GM18858 (cell line): ENCODE data around the gene SAMD8.

ENCODE experiments used
- ATAC-seq: cut with Tn5 transposase; IDR thresholded peaks from one replicate; pipeline ENCODE4 v1.9.1; 2021; ENCODE audit not compliant: unreplicated experiment

SAMD8 gene

DNA sequence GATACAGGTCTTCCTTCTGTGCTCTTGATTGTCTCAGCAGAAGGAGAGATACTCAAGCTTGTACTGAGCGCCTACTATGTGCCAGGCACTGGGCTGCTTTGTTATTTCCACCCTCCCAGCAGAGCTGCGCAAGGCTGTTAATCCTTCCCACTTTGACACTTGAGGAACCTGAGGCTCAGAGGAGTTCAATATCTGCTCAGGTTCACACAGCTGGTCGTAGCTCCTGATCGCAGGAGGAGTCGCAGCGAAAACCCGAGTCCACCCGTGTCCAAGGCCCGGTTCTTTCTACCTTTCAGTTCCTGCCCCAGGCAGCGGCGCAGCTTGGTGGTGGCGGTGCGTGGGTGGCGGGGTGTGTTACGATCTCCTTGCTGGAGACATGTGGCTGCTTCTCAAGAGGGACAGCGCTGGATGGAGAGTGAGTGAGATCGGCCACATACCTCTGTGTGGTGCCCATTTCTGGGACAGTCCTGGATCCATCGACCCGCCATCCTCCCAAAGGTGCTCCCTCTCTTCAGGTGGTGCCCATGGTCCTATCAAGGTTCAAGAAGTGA lies 26.5 kb upstream of the SAMD8 start:
- ATAC-seq, result no peak

DNA sequence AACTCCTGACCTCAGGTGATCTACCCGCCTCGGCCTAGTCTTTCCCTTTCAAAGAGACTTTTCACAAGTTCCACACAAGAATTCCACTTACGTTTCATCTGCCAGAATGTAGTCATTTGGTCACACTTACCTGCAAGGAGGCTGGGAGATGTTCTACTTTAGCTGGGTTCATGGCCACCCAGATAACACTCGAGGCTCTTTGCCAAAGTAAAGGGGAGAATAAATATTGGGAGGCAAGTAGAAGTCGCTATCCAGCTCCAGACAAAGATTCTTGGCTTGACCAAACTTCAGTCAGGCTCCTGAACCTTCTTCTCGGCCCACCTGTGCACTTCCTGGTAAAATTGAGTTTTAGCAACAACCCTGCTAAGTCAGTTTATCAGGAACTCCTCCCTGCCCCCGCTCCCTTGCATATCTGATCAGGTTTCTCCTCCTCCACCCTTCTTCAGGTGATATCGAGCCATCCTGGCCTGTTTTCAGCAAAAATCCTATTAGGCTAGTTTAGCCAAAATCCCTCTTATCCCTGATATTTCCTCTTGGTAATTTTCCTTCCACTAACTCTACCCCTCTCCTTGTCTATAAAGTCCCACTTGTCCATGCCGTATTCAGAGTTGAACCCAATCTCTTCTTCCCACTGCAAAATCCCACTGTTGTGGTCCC lies 25.1 kb upstream of the SAMD8 start:
- no peak for ATAC-seq

DNA sequence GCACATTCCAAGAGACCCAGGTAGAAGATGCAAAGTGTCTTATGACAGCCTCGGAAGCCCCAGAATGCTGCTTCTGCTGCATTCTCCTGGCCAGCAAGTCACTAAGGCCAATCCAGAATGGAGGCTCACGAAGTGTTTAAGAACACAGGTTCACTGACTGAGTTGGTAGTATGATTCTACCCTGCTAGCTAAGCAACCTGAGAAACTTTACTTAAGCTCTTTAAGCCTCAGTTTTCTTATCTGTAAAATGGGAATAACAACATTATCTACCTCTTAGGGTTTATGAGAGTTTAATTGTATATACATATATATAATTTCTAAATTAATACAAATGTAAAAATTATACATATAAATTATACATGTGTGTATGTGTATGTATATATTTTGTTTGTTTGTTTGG lies 22.8 kb upstream of the SAMD8 start:
- no peak for ATAC-seq

DNA sequence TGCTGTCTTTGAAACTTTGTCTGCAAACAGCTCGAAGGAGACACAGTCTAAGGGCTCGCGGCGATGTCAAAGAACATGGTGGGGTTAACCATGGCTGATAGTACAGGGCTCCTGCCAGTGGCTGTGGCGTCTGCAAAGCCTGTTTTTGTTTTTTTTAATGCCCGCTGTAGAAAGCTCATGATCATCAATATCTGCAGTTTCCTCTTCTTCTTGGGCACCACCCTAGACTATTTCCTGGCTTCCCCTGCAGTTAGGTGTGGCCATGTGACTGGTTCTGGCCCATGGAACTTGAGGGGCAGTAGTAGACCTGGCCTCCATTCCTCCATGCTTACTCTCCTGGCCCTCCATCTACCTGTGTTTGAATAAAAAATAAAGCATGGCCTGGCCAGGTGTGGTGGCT lies 21.8 kb upstream of the SAMD8 start:
- no peak for ATAC-seq

DNA sequence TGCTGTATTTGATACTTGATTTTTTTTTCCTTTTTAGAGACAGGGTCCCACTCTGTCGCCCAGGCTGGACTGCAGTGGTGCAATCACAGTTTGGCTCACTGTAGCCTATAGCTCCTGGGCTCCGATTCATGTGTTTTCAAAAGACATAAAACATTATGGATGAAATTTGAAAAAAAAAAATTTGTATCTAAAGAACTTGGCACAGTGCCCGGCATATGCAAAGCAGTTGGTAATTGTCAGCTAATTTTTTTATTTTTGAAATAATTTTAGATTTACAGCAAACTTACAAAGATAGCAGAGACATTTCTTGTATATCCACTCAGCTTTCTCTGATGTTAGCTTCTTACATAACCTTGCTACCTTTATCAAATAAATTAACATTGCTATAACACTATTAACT lies 20.3 kb upstream of the SAMD8 start:
- no peak for ATAC-seq

DNA sequence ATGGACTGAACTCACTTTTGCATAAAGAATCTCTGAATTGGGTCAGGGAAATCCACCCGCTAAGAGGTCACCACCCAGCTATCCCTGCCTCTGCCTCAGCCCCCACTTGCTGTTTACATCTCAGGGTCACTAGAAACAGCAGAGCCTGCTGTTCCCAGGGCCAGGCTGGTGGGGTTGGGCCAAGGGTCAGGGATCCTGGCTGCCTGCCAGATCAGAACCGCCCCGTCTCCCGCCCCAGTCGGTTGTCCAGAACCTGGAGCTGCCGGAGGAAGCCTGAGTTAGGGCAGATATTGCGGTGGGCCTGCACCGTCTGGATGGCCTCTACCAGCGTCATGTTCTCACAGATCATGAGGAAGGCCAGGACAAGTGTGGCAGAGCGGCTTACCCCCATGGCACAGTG lies 17.0 kb upstream of the SAMD8 start:
- ATAC-seq, result no peak

DNA sequence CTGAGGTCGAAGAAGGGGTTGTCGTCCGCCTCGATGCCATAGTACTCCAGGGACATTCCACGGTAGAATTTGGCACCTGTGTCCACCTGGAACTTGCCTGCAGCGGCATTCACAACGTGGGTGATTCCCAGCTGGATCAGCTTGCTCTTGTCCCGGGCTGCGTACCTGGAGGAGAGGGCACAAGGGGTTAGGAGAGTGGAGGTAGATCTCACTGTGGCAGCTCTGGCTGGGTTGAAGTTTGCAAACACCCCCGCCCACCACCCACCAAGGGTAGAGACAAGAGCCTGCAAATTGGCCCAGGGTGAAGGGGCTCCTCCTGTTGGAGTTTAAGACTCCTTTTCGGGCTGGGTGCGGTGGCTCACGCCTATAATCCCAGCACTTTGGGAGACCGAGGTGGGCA lies 15.8 kb upstream of the SAMD8 start:
- no peak for ATAC-seq

DNA sequence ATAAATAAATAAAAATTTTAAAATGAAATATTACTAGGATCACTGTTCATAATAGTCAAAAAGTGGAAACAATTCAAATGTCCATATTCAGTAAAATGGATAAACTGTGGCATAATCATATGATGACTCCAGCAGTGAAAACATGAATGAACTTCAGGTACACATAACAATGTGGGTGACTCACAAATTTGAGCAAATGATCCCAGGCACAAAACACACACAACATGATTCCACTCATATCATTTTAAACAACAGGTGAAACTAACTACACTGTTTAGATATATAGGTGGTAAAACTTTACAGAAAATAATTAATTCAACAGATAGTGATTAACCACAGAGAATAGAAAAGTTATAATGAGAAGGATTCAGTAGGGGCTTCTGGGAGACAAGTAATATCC lies 14.7 kb upstream of the SAMD8 start:
- no peak for ATAC-seq

DNA sequence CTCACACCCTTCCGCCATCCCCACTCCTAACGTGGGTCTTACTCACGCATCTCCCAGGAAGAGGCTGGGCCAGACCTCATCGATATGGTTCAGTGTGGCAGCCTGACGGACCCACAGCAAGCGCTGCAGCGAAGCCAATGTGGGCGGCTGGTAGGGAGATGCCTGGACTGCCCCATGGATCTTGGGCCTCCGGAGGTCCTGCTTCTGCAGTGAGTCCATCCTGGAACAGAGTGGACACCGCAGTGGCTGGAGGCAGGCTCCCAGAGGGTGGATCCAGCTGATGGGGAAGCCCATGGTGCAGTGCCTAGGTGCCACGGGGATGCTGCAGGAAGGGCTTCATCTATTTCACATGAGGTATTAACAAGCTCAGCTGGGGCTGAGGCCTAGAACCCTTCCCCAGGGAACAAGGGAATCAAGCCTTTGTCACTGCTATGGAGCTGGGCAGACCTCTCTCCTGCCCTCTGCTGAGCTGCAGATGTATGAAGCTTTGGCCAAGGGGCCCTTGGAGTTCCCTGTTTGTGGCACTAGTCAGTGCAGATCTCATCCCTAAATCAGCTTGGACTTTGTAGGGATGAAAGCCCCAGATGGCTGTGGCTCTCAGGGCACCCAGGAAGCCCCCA lies 13.7 kb upstream of the SAMD8 start:
- ATAC-seq, result no peak

DNA sequence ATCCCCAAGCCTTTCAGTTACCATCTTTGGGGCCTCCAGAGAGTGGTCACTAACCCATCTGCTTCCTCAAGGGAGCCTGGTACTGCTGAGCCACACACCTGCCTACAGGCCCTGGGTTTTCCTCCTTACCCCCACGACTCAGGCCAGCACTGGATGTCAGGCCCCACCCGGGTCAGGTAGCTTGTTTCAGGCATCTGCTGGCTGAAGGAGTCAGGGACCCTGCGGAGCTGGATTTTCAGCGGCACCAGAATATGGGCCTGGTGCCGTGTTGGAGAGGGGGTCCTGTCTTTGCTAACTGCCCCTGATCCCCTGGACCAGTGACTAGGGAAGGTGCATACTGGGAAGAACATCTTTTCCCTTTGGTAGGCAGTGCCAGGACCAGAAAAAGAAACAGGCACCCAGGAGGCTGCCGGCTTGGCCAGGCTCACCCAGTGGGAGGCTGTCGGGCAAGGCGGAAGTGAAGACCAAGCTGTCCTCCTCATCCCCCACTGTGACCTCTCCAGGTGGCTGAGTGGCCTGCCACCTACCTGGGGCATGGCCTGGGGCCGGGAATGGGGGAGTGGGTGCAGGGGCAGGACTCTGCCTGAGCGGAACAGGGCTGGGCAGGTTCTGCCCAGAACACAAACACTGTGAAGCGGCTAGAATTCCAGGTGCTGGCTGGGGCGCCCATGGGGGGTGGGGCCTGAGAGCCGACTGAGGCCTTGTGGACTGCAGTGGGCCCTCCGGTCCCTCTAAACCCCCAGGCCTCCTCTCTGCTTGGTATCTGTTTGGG lies 12.4 kb upstream of the SAMD8 start:
- ATAC-seq, result no peak

DNA sequence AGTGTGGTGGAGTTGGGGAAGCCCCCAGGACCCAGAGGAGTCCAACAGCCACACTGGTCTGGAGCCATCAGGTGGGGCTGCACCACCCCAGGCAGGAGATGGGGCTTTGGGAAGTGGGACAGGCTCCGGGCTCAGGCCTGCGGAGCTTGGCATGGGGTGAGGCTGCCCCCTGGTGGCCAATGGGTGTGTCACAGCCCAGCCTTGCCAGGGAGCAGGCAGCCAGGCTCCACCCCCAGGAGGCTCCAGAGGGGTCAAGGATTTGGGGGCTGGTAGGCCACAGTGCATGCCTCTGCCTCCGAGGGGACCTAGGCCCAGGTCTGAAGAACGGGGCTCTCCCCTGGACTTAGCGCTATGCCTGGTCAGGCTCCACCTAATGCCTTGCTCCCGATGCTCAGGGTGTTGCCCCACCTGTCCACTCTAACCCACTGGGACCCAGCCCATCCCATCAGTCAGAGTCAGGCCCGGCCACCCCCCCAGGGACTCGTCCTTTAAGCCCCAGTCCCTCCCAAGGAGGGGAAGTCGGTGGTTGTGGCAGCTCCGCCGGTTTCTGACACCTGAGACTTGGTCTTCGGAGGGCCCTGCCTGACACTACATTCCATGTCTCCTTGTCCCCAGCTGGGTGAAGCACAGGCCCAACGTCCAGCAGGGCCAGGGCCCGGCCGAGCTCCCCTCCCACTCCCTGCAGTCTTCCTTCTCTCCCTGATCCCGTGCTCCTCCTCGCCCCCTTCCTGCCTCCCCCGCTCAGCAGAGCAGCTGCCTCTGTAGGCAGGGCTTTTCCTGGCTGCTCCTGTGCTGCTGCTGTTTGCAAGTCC lies 11.3 kb upstream of the SAMD8 start:
- no peak for ATAC-seq

DNA sequence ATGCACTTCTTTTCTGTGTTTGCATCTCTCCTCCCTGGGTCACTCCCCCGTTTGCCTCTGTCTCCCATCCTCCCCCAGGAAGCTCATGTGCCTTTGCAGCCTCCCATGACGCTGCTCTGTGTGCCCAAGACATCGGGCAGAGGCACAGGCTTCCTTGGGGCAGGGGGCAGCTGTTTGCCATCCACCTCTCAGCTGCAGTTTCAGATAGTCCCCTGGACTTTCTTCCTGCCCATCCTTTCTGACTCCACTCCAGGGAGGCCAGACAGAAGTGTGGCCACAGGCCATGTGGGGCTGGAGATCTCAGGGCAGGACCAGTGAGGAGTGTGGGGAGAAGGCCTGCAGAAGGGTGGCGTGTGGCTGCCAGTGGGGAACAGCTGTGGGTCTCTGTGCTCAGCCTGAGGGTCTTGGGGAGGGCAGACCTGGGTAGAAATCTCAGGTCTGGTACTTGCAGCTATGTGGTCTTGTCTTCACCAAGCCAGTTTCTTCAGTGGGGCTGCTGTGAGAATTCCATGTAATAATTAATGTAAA lies 10.6 kb upstream of the SAMD8 start:
- no peak for ATAC-seq

DNA sequence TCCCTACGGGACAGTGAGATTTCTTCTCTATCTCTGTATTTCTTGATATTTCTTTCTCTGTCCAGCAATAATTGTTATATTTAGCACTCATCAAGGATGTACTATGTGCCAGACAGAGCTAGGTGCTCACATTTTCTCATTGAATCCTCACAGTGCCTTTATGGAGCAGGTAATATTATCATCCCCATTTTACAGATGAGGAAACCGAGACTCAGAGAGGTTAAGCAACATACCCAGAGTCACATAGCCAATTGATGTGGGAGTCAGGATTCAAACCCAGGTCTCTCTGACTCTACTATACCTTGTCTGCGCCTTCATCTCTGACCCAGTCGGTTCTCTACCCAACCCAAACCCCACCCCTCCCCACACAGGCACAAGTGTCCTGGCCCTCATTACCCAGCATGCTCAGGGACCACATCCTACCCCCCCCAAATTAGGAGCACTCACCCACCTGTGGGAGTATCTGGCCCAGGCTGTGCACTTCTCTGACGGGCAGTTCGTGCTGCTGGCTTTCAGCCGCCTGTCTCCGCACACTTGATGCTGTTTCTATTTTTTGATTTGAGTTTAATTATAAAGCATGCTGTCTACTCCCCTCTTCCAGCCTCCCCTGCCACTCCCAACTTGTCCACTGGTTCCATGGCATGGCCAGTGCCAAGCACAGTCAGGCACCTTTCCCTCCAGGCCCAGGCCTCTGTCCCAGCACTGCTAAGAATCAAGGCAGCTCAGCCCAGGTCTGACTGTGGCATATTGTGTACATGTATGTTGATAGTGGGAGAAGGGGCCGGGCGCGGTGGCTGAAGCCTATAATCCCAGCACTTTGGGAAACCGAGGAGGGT lies 9.8 kb upstream of the SAMD8 start:
- no peak for ATAC-seq

DNA sequence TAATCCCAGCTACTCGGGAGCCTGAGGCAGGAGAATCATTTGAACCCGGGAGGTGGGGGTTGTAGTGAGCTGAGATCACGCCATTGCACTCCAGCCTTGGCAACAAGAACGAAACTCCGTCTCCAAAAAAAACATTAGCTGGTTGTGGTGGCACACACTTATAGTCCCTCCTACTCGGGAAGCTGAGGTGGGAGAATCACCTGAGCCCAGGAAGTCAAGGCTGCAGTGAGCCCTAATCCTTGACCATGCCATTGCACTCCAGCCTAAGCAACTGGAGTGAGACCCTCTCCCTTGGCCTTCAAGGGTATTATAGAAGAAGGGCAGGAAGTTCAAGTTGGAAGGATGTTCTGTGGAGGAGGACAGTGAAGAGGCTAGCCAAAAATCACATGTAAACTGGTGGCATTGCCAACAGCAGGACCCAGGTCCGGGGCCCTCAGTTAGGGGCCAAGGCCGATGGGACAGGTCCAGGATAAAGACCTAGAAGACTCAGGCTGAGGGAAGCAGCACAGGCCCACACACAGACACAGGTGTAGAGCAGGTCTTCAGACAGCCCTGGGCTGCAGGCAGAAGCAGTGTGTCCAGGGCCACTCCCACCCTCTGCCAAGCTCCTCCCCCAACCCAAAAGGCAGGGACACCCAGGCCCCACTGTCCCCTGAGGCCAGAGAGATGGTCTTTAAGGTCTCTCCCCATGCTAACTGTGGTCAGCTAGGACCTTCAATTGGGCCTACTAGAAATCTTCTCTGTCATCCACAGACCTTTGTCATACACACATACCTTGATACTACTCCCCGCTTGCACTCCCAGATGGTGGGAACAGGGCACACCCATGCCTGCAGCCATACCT lies 8.4 kb upstream of the SAMD8 start:
- ATAC-seq, result no peak

DNA sequence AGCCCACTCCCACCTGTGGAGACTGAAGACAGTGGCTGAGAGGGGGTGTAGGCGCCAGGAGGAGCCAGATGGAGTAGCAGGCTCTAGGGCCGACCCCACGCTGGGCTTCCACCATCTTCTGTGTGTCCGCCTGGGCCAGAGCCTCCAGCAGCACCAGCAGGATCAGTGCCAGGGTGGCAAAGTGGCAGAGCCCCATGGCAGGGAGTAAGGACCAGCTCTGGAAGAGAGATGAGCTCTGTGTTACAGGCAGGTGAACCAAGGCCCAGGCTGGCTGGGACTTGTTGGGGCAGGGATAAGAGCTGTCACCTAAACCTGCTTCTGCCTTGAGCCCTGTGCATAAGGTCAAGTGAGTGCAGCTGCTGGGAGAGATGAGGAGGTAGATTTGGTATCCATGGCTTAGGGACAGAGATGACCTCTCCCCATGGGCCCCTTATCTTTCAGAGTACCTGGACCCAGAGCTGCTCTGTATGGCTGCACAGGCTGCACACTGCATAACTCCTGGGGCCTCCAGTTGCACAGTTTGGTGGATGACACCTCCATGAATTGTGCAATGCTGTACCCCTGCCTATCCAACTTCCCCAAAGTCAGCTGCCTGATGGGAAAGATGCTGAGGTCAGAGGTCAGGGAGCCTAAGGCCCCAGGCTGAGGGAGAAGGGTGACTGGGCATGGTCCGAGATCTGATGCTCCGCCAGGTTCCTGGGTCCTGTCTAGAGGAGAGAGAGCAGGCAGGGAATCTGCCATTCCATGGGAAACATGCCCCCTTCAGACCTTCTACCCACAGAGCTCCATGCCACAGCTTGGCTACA lies 7.4 kb upstream of the SAMD8 start:
- ATAC-seq, result no peak

DNA sequence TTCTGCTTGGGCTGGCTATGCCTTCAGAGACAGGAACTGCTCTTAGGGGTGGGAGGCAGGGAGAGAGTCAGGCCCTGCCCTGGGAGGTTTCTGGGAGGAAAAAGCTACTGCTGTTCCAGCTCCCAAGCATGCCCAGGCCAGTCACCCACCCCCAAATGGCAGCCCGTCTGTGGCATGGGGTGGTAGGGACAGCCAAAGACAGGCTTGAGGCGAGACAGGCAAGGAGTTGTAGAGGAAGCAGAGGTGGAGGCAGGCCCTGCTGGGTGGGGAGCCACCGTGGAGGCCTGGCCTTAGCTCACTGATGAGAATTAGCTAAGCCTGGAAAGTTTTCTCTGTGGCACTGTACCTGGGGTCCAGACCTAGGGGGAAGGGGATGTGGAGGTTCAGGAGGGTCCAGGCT lies 6.6 kb upstream of the SAMD8 start:
- no peak for ATAC-seq

DNA sequence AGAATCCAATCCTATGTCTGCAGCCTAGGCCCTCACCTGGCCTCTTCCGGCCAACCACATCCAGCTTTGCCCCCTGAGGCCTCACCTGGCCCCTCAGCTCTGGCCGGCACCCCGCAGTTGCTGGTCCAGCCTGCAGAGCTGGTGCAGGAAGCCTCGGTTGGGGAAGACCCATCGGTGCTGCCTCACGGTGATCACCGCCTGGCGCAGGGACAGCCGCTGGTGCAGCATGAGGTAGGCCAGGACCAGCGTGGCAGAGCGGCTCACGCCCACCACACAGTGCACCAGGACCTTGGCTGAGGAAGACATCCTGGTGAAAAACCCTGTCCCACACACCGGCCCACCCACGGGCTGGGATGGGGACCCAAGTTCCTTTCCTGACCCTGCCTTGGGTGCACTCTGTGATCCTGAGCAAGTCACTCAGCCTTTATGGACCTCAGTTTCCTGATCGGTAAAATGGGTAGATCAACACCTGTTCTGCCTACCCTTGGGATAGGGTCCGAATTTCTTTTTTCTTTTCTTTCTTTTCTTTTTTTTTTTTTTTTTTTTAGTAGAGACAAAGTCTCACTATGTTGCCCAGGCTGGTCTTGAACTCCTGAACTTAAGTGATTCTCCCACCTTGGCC lies 5.8 kb upstream of the SAMD8 start:
- ATAC-seq, result no peak

DNA sequence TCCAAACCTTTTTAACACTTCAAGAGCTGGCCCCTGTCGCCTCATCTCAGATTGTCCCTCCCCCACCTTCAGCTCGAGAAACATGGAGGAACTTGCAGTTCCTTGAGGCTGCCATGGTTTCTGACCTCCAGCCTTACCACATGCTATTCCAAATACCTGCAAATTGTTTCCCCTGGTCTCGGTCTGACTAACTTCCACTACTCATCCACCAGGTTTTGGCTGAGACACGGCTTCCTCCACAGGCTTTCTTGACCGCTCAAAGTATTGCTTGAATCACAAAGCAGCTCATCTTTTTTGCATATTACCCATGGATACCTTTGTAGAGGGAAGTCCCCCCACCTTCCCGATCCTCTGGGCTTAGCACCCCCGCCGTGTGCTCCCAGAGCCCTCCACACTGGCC lies 5.2 kb upstream of the SAMD8 start:
- no peak for ATAC-seq
